ENCODE data around the gene CD59. TPM values are rescaled to one million over a fixed set of nuclear protein-coding genes. Genes with fewer than 3 reads are reported as not detected.
A peak's percentile ranks its signal among the peaks of the same experiment; 100 is the strongest.

CD59 gene
- total RNA-seq, 4 donors from 2014 or later, result 190 to 448 (median 302) TPM

DNA sequence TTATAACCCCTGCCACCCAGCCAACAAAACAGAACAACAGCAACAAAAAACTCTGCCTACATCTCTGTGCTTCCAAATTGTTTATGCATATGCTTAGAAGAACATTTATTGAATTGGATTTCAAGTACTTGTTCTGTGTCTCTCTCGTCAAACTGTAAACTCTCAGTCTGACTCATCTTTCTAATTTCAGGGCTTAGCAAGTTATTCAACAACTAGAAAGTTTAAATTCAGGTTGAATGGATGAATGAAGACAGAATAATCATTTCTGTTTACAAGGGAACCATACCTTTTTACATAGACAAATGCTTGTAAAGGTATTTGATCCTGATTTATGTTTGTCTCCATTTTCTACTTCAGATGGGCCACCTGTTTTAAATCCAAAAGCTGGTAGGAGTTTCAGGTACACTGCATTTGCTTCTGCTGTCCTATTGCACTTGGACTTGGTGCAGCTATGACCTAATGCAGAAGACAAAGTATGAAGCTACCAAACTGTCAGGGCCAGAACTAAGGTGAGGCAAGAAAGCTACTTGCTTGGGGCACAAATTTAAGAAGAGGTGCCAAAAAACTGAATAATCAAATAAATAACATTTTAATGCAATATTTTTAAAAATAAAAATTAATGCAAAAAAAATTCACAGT is 39.7 kb upstream of the CD59 start:
- H3K4me1 ChIP-seq, result peaks cover 0 to 62% (median 28%) of the 10 kb centered on the region in 4 donors
- peak overlapping the region in 1 of 4 donors; percentile 95 for H3K27ac ChIP-seq
- no peak for DNase-seq (ENCODE audit: low spot score in 2 of 2)
- TF ChIP-seq EP300 (IDR thresholded peaks at IDR 0.05) (no peak), POLR2A (IDR thresholded peaks at IDR 0.05) (no peak)
- TF ChIP-seq, protein P1, sequence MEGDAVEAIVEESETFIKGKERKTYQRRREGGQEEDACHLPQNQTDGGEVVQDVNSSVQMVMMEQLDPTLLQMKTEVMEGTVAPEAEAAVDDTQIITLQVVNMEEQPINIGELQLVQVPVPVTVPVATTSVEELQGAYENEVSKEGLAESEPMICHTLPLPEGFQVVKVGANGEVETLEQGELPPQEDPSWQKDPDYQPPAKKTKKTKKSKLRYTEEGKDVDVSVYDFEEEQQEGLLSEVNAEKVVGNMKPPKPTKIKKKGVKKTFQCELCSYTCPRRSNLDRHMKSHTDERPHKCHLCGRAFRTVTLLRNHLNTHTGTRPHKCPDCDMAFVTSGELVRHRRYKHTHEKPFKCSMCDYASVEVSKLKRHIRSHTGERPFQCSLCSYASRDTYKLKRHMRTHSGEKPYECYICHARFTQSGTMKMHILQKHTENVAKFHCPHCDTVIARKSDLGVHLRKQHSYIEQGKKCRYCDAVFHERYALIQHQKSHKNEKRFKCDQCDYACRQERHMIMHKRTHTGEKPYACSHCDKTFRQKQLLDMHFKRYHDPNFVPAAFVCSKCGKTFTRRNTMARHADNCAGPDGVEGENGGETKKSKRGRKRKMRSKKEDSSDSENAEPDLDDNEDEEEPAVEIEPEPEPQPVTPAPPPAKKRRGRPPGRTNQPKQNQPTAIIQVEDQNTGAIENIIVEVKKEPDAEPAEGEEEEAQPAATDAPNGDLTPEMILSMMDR (IDR thresholded peaks at IDR 0.05), result no peak
- no peaks in the 10 kb centered on the region for H3K27me3 ChIP-seq
- no peak overlapping the region for H3K4me3 ChIP-seq
- WGBS, 2 donors, result 16 to 29% methylated on average over 1 of the region's 1 CpG
- H3K36me3 ChIP-seq, result no peaks in the 10 kb centered on the region
- no peaks in the 10 kb centered on the region for H3K9me3 ChIP-seq

DNA sequence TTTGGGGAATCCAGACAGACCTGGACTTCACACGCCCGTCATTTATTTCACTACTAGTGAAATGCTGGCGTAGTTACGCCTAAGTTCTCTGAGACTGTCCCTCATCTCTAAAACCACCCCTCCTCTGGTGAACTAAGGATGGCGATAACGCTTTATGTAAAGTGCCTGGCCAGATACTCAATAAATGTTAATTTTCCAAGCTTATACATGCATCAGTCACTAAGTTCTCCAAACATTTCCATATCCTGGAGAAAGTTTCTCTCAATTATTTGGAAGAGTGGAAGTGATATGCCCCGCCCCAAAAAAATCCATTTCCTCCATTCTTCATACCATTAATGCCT is 39.2 kb upstream of the CD59 start:
- Histone ChIP-seq H3K4me1 (peaks cover 0 to 62% (median 28%) of the 10 kb centered on the region in 4 donors), H3K27ac (peak overlapping the region in 3 of 4 donors; percentile 86 to 96 (median 95)), H3K36me3 (peaks cover 0 to 3% (median 0%) of the 10 kb centered on the region in 3 donors), H3K9me3 (no peaks in the 10 kb centered on the region), H3K27me3 (no peaks in the 10 kb centered on the region), H3K4me3 (peak overlapping the region in 1 of 4 donors; percentile 94)
- 77 to 78% methylated on average over 7 of the region's 7 CpGs for WGBS, 2 donors
- TF ChIP-seq EP300 (IDR thresholded peaks at IDR 0.05), result no peak
- TF ChIP-seq POLR2A (IDR thresholded peaks at IDR 0.05), result no peak
- no peak for DNase-seq (ENCODE audit: low spot score in 2 of 2)

DNA sequence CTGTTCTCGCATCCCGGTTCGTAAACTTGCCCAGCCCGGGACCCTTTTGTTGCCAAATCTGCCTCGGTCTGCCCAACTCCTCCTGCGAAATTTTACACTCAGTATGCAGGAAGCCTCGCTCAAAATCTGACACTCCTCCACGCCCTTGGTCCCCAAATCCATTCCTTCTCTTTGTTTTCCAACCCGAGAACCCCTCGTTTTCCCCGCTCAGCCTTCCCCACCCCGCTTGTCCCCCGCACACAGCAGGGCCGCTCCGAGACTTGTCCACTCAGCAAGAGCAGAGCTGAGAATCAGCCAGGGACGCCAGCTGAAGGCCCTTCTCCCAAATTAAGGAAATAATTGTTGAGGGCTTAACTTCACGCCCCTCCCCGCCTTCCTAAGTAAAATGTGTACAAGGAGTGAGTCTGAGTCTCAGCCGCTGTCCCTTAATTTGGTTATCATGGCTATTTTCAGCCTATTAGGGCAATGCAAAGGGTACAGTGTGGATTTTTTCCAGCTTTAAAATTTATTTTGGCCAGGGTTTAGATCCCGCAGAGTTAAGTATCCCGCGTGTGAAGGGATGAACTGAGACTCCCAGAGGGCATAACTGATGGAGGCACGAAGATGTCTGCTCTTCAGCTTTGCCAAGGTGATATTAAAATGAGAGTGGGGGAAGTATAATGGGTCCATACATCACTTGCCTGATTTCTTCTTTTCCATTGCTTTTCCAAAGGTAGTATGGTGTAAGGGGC is 38.7 kb upstream of the CD59 start:
- DNase-seq (ENCODE audit: low spot score in 2 of 2), result peak; percentile 16 to 28
- H3K9me3 ChIP-seq, result no peaks in the 10 kb centered on the region

DNA sequence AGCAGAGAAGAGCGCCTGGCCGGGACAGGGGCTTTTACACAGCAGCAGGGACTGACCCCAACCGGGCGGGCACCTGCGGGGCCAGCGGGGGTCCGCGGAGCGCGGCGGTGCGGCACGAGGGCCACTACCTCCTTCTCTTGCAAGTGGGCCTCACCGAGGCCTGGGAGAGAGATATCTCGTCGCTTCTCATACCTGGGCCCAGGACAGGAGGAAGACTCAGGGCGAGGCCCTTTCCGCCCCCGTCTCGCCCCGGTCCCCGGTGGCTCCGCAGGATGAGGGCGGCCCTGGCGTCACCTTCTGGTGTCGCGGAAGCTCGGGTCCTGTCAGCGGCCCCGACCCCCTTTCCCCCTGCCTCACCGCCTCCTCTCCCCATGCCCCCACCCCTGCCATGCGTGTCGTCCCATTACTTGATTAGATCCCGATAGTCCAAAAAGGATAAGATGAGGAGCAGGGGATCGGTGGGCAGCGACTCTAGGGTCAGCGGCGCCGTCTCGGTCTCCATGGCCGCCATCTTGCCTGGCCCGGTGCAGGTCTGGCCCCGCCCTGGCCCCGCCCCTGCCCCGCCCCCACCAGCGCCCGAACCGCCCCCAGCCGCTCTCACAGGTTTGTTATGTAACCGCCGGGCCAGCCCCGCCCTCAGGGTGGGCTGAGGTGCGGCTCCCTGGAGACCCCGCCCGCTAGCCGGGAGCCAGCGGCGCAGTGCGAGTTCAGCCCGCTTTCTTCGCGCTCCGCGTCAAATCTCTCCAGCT is 37.9 kb upstream of the CD59 start, which contains the start of gene FBXO3:
TSS of gene FBXO3 (minus strand) at position 534 of the 749 bp plus-strand sequence. CDS start at position 511, 23 bp downstream.
- Histone ChIP-seq H3K9me3 (no peaks in the 10 kb centered on the region), H3K27me3 (no peaks in the 10 kb centered on the region), H3K4me1 (peaks cover 0 to 54% (median 28%) of the 10 kb centered on the region in 4 donors), H3K27ac (peak within 1 kb of the TSS; percentile 79 to 96 (median 90)), H3K36me3 (peaks cover 0 to 11% (median 0%) of the 10 kb centered on the region in 3 donors), H3K4me3 (peak within 1 kb of the TSS; percentile 85 to 94 (median 88))
- TF ChIP-seq, protein P1 (IDR thresholded peaks at IDR 0.05), result no peak
- TF ChIP-seq POLR2A (IDR thresholded peaks at IDR 0.05), result peak in 1 of 2 donors; percentile 65
- TF ChIP-seq EP300 (IDR thresholded peaks at IDR 0.05), result peak in 1 of 2 donors; percentile 83
- DNase-seq (ENCODE audit: low spot score in 2 of 2), result peak; percentile 78 to 79
- WGBS, 2 donors, result 0% methylated on average over 21 to 25 of the region's 64 CpGs

More for the DNA sequence above, 38.7 kb upstream of the CD59 start:
- Histone ChIP-seq H3K4me3 (peak overlapping the region; percentile 85 to 94 (median 88)), H3K36me3 (peaks cover 0 to 6% (median 0%) of the 10 kb centered on the region in 3 donors), H3K4me1 (peaks cover 0 to 57% (median 28%) of the 10 kb centered on the region in 4 donors), H3K27me3 (no peaks in the 10 kb centered on the region), H3K27ac (peak overlapping the region; percentile 79 to 96 (median 90))
- 1 to 2% methylated on average over 23 of the region's 23 CpGs for WGBS, 2 donors
- no peak for TF ChIP-seq EP300 (IDR thresholded peaks at IDR 0.05)
- TF ChIP-seq, protein P1 (IDR thresholded peaks at IDR 0.05), result no peak
- no peak for TF ChIP-seq POLR2A (IDR thresholded peaks at IDR 0.05)

DNA sequence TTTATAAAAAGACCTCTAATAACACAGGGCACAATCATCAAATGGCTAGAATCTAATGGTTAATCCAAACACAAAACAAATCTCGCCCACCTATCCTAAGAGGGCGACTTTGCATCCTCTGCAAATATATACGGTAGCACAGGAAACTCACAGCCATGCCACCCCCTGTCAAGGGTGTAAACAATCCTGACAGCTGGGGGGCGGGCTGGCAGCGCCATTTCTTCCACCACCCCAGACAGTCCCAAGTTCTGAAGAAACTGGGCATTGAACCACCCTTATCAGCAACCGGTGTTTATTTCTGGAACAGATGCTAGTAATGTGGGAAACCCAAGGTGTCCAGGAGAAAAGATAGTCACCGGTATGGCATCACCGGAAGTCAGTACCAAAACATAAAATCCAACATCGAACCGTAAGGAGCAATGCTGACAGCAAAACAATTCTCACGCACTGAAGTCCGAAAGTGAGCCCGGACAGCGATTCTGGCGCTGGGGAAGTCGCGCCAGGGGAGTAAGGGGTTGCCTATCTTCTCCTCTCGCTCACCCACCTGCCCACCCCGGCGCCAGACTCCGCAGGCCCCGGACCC is 37.3 kb upstream of the CD59 start:
- Histone ChIP-seq H3K27ac (peak overlapping the region; percentile 79 to 96 (median 90)), H3K9me3 (no peaks in the 10 kb centered on the region), H3K4me1 (peaks cover 0 to 49% (median 28%) of the 10 kb centered on the region in 4 donors), H3K4me3 (peak overlapping the region; percentile 85 to 94 (median 88)), H3K36me3 (peaks cover 0 to 17% (median 0%) of the 10 kb centered on the region in 3 donors), H3K27me3 (no peaks in the 10 kb centered on the region)
- 6 to 10% methylated on average over 17 to 20 of the region's 22 CpGs for WGBS, 2 donors
- TF ChIP-seq EP300 (IDR thresholded peaks at IDR 0.05) (no peak), POLR2A (IDR thresholded peaks at IDR 0.05) (no peak)
- TF ChIP-seq, protein P1 (IDR thresholded peaks at IDR 0.05), result no peak
- no peak for DNase-seq (ENCODE audit: low spot score in 2 of 2)

All from tibial nerve (tissue), 4 donors.